GM18505 (cell line): ENCODE measurements around the gene ARPC2.
A peak's percentile ranks its signal among the peaks of the same experiment; 100 is the strongest.
"Not testable (repeated sequence)": the region's sequence is repeated elsewhere in the genome, so short reads cannot be mapped to it uniquely, and the experiment has no call there.

Source experiments
- ATAC-seq: cut with Tn5 transposase; IDR thresholded peaks from one replicate; pipeline ENCODE4 v1.9.1; 2021; ENCODE audit not compliant: unreplicated experiment
- POLR2A ChIP-seq: IDR thresholded peaks from 4 replicates; pipeline ENCODE4 v1.6.1; 2011; ENCODE audit warnings: borderline replicate concordance; ENCODE audit not compliant: insufficient read depth, insufficient read length; ENCODE audit errors: extremely low read depth

ARPC2 gene

GRCh38 chr2:218216674-218217359 lies at the start of gene ARPC2:
ARPC2 (plus strand) TSS chr2:218217189; CDS start chr2:218217471, 282 bp downstream.
- peak; percentile 68 for ATAC-seq
- peak; percentile 86 for TF ChIP-seq POLR2A

GRCh38 chr2:218168016-218168415 lies 49.0 kb upstream of the ARPC2 start:
- ATAC-seq = no peak
- no peak for TF ChIP-seq POLR2A

GRCh38 chr2:218168635-218169462 lies 48.1 kb upstream of the ARPC2 start:
- no peak for TF ChIP-seq POLR2A
- no peak for ATAC-seq

DNA sequence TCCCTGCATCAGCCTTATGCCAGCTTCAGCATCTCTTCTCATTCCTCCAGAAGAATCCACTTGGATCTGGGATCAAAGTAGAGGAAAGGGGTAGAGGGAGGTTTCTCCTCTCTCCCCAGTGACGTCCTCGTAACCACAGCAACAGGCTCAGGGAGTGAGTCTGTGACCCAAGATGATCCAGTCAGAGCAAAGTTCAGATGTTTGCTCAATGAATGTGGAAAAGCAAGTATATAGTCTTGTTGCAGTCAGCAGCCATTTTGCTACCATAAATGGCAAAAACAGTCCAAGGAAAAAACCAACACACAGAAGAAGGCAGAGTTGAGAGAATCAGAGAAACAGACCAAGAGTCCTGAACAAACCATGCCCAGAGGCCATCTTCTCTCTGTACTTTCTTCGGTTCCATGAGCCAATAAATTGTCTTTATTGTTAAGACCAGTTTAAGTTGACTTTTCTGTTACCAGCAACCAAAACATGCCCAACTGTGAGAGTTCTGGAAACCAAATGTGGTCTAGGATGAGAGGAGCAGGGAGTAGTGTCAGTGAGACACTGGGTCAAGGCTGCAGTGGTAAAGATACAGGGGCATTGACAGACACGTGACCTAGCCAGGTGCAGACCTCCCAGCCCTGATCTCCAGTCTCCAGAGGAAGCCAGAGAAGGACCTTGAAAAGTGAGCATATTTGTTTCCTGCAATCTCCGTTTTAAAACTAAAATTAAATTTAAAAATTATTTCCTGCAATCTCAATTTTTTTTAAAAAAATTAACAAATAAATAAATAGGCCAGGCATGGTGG lies 47.0 kb upstream of the ARPC2 start:
- TF ChIP-seq POLR2A = no peak
- ATAC-seq = no peak

DNA sequence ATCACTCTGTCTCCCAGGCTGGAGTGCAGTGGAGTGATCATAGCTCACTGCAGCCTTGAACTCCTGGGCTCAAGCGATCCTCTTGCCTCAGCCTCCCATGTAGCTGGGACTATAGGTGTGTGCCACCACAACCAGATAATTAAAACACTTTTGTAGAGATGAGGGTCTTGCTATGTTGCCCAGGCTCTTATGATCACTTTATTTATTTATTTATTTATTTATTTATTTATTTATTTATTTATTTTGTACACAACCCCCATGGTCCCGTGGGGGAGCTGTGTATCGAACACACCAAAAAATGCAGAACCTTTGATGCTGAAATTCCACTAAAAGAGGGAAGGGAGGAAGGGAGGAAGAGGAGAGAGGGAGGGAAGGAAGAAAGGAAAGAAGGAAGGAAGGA lies 45.2 kb upstream of the ARPC2 start:
- not testable (repeated sequence) for ATAC-seq

- no peak for ATAC-seq
- TF ChIP-seq POLR2A = no peak
Observed at GRCh38 chr2:218172845-218173244, 44.1 kb upstream of the ARPC2 start.

- no peak for TF ChIP-seq POLR2A
- ATAC-seq = no peak
Observed at GRCh38 chr2:218179782-218180181, 37.2 kb upstream of the ARPC2 start.

GRCh38 chr2:218180467-218181114 lies 36.4 kb upstream of the ARPC2 start:
- no peak for TF ChIP-seq POLR2A
- no peak for ATAC-seq

DNA sequence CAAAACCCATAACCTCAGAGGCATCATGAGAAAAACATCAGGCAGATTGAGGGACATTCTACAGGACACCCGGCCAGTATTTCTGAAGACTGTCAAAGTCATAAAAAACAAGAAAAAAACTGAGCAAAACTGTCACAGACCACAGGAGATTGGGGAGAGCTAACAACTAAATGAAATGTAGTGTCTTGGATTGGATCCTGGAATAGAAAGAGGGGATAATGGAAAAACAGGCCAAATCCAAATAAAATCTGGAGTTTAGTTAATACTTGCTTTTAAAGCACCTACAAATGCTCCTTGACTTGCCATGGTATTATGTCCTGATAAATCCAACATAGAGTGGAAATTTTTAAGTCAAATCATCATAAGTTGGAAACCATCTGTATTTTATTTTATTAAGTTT lies 32.7 kb upstream of the ARPC2 start:
- ATAC-seq = no peak
- no peak for TF ChIP-seq POLR2A

DNA sequence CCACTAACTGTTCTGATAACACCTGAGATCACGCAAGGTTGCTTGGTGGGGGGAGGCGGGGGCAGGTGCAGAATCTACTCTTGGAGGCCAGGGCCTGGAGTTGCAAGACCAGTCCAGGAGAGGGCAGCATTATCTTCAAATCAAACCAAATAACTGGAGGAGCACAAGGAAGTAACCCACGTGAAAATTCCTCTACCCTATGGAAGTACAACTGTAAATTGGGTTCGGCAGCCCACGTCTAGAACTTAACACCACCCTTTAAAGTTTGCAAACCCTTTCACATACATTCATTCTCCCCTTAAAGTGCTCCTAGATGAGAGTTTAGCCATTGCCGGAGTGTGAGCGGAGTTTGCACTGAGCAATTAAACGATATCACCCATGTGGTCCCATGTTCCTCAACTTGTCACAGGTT lies 30.6 kb upstream of the ARPC2 start:
- ATAC-seq = no peak
- no peak for TF ChIP-seq POLR2A

DNA sequence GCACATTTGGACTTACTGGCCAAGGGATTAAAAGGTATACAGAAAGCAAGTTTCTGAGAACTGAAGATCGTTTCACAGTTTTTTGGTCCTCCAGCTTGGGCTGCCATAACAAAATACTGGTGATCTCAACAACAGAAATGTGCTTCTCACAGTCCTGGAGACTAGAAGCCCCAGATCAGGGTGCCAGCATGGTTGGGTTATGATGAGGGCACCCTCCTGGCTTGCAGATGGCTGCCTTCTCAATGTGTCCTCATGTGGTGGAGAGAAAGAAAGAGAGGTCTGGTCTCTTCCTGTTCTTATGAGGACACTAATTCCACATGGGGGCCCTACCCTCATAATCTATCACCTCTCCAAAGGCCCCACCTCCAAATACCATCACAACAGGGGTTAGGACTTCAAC lies 30.1 kb upstream of the ARPC2 start:
- TF ChIP-seq POLR2A = no peak
- no peak for ATAC-seq

- ATAC-seq = no peak
- no peak for TF ChIP-seq POLR2A
Observed at GRCh38 chr2:218187296-218188015, 29.5 kb upstream of the ARPC2 start.

GRCh38 chr2:218188528-218188927 lies 28.5 kb upstream of the ARPC2 start:
- TF ChIP-seq POLR2A = no peak
- no peak for ATAC-seq

GRCh38 chr2:218192902-218193430 lies 24.0 kb upstream of the ARPC2 start:
- ATAC-seq = no peak
- TF ChIP-seq POLR2A = no peak
